ENCODE data around the gene BEX4. TPM values are rescaled to one million over a fixed set of nuclear protein-coding genes. Genes with fewer than 3 reads are reported as not detected.
"Not testable (repeated sequence)": the region's sequence is repeated elsewhere in the genome, so short reads cannot be mapped to it uniquely, and the experiment has no call there.

BEX4 gene
- total RNA-seq, 1 experiment from 2014 or later = 5.3 TPM

DNA sequence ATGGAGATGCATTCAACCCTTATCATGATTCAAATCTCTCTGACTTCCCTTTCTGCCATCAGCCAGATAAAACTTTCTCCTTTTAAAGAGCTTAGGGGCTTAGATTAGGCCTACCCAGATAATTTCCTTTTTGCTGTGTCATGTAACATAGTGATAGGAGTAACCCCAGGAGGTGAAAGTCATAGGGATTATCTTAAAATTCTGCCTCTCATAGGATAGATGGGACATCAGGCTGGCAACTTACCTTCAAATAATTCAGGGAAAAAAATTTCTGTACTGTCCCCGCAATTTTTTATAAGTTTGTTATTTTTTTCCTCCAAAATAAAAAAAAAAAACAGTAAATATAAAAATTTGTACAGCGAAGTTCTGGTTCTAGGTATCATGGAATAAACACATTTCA, 20.7 kb downstream of the BEX4 start:
- DNase-seq (ENCODE audit: extremely low read depth, low read depth) = not testable (repeated sequence)

DNA sequence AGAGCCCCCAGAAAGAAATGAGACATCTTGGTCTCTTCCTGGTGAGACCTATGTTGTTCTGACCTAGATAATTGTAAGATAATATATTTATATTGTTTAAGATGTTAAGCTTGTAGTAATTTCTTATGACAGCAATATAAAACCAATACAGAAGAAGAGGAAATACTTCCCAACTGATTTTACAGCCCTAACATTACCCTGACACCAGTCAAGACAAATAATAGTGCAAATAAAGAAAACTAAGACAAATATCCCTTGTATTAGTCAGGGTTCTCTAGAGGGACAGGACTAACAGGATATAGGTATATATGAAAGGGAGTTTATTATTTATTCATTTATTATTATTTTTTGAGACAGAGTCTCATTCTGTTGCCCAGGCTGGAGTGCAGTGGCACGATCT, 21.4 kb downstream of the BEX4 start:
- DNase-seq (ENCODE audit: extremely low read depth, low read depth) = no peak

DNA sequence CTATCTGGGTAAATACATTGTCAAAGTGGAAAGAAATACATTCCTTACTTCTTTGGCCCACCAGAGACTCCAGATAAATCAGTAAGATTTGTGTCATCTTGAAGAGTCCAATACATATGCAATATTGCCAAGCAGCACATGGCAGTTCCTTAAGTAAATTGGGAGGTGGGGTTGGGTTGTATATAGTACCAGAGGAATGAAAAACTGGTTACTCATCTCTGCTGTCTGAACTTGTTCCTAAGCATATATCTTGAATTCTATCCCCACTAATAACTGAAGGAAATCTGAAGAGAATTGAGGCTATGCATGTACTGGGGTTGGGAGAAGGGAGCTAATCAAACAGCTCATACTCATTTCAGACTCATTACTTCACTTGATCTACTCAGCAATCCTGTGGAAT, 25.2 kb downstream of the BEX4 start:
- no peak for DNase-seq (ENCODE audit: extremely low read depth, low read depth)

DNA sequence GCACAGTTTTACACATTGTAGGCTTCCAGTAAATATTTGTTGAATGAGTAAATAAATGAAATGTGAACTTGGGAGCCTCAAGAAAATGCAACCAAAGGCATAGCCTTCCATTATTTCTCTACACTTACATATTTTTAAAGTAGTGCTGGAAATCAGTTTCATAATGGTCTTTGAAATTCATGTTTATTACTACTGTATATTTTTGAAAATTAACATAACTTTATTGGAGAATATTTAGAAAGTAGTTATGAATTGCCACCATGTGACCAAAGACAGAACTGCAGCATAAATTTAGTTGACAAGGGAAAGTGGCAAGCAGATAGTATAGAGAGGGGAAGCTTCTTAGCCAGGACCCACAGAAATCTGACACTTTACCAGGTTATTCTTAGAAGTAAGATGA, 33.6 kb downstream of the BEX4 start:
- peak; percentile 14 for DNase-seq (ENCODE audit: extremely low read depth, low read depth)

DNA sequence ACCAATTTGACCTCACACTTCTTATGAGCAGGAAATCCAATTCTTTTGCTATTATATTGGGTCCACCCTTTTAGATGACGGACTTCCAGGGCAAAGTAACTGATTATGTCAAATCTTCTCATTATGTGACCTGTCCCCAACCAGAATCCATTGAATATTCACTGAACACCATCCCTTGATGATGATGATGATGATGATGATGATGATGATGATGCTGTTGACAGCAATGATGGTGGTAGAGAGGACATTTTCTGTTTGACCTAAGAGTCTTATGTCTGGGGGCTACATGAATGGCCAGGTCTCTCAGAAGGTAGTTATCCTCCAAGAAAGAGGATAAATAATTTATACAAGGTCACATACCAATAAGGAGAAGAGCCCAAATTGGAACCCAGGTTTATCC, 34.9 kb downstream of the BEX4 start:
- no peak for DNase-seq (ENCODE audit: extremely low read depth, low read depth)

DNA sequence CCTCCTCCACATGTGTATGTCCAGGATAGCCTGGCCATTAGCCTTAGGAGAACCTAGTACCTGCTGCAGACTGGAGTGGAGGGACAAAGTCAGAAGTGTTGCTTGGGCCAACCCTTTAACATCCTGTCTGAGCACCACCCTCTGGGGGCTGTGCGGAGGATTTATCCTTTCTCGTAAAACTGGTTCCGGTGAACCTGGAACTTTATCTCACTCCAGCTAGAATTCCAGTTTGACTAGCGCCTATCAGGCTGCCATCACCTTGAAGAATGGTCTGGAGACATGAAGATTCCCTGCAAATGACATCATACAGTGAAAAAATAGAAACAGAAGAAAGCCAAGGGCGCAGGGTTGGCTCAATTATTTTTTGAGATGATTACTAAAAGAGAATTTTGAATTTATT, 36.1 kb downstream of the BEX4 start:
- no peak for DNase-seq (ENCODE audit: extremely low read depth, low read depth)

DNA sequence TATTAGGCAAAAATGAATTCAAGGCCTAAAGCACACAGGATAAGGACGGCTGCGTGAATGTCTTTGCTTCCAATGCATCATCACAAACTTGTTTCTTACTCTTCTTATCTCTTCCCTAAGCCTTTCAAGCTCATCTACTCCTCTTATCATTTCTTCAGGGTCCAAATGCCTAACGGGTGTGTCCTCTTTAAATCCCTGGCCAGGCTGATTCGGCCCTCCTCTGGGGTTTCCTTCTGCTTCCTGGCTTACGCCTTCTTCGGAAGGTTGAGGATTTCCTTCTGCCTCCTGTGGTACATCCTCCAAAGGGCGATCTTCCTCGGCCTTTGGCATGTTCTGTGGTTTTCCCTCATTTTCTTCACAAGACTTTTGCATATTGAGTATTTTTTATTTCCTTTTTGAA, 38.7 kb downstream of the BEX4 start:
- no peak for DNase-seq (ENCODE audit: extremely low read depth, low read depth)

DNA sequence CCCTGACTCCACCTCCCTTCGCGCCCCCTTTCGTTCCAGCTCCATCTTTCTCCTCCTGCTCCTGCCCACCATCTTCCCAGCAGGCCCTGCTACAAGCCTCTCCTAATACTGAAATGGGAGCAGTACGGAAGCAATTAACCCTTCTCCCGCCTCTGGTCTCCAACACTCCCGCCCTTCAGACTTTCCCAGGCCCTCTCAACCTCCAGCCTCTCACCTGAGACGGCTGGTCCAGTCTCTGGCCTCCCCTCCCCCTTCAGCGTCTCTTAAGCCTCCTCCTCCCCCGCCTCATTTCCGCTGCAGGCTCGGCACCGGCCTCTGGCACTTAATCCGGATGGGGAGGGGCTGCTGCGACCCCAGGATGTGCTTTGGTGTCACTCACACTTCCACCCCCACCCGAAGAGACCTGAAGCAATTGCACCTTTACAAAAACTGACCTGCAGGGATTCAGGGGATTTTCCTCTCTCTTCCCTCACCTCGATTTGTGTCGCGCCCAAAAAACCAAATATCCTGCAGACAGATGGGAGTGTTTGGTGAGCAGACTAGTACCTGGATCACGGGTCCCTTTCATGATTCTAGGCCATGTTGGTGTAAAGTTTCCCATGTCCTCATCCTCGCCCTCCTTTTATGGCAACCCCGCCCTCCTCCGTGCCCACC, 39.4 kb downstream of the BEX4 start:
- no peak for DNase-seq (ENCODE audit: extremely low read depth, low read depth)

DNA sequence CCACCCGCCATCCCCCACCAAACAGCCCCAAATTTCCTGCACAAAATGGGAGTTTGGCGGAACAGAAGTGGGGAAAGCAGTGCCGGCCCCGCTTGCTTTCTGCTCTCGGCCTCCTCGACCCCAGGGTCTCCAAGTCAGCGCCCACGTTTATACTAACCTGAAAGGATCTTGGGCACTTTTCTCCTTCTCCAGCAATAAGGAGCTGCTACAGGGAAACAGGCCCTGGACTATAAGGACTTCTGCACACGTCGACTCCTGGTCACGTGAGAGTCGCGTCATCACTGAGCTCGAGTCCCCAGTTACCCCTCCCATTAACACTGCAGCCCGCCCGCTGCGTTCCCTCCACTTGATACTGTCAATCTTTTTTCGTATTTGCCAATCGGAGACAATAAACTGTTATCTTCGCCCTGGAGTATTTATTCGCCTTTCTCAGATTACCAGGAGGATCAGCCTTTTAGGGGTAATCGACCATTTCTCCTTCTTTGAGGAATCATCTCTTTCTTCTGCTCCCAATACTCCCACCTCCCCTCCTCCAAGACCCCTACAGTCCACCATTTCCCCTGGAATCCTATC, 40.1 kb downstream of the BEX4 start, which contains the start of gene TCEAL8:
Gene TCEAL8, minus strand, starts transcription at position 235 of the 573 bp plus-strand sequence. CDS start 1,176 bp downstream, outside the sequence.
- DNase-seq (ENCODE audit: extremely low read depth, low read depth) = peak; percentile 62

DNA sequence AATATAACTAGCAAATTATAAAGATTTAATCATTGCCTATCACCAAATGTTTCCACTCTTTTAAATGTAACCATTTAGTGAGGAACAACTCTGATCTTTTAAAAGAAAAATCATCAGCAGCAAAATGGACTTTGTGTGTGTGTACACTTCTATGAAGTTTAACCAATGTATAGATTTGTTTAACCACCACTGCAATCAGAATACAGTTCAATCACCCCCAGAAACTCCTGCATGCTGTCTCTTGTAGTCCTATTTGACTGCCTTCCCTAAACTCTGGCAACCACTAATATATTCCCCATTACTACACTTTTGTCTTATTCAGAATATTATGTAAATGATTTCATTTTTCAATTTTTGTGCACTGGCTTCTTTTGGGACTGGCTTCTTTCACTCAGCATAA, 41.7 kb downstream of the BEX4 start:
- no peak for DNase-seq (ENCODE audit: extremely low read depth, low read depth)

DNA sequence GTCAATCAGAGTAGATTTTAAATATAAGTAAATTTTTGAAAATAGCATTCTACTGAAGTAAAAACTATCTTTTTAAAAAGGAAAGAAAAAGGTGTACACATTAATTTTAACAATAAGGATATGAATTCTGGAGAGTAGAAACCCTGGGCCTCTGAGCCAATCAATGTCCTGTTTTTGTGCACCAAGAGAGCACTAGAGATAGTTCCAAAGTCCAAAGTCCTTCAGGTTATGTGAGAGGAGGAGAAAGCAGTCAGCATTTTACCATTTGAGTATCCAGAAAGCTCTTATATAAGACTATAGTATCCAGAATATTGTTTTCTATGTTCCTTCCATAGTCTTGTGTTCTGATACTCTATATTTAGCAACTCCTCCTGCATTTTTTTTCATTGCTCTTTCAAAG, 43.4 kb downstream of the BEX4 start:
- DNase-seq (ENCODE audit: extremely low read depth, low read depth) = no peak

Other genes starting within 250 kb of the BEX4 start
- not detected in 2 replicates for gene BEX1, start 150.9 kb upstream of the BEX4 start, total RNA-seq (2014; rRNA removed; shearing (Covaris generic))
- gene NXF3, start 122.0 kb upstream of the BEX4 start, total RNA-seq (2014; rRNA removed; shearing (Covaris generic)) = not detected in 2 replicates
- 82.7 and 94.9 TPM in 2 replicates for gene TCEAL8, start 40.0 kb downstream of the BEX4 start, total RNA-seq (2014; rRNA removed; shearing (Covaris generic))
- gene TCEAL5, start 61.6 kb downstream of the BEX4 start, total RNA-seq (2014; rRNA removed; shearing (Covaris generic)) = not detected in 2 replicates
- gene BEX2, start 95.9 kb downstream of the BEX4 start, total RNA-seq (2014; rRNA removed; shearing (Covaris generic)) = 33.3 and 41.1 TPM in 2 replicates
- gene TCEAL7, start 115.1 kb downstream of the BEX4 start, total RNA-seq (2014; rRNA removed; shearing (Covaris generic)) = not detected in 2 replicates
- 143 TPM in 2 replicates for gene TCEAL9, start 141.4 kb downstream of the BEX4 start, total RNA-seq (2014; rRNA removed; shearing (Covaris generic))
- 310 and 362 TPM in 2 replicates for gene BEX3, start 161.4 kb downstream of the BEX4 start, total RNA-seq (2014; rRNA removed; shearing (Covaris generic))

All from NCI-H460 (cell line).